ENCODE data around the gene SULT1C4. TPM values are rescaled to one million over a fixed set of nuclear protein-coding genes. Genes with fewer than 3 reads are reported as not detected.

The SULT1C4 gene
- total RNA-seq, 1 experiment from 2014 or later, result 4.3 TPM

- Mint-ChIP-seq H3K4me3 (no peak overlapping the region), H3K36me3 (peaks cover 29% of the 10 kb centered on the region), H3K27me3 (ENCODE audit: low read depth) (no peaks in the 10 kb centered on the region; the same call in 1 of the 2 replicates), H3K9me3 (peaks cover 52% of the 10 kb centered on the region), H3K27ac (no peak overlapping the region), H3K4me1 (peaks cover 23% of the 10 kb centered on the region)
- no peak for DNase-seq (ENCODE audit: low spot score)
- ATAC-seq, result no peak
- ChIA-PET CTCF (no interaction called here), POLR2A (no interaction called here)
- TF ChIP-seq PRRX2 (CRISPR knock-in tag; IDR thresholded peaks at IDR 0.05), result no peak
- TF ChIP-seq JUN (CRISPR knock-in tag; IDR thresholded peaks at IDR 0.05), result no peak
- TF ChIP-seq ATF1 (CRISPR knock-in tag; IDR thresholded peaks at IDR 0.05), result no peak
- TF ChIP-seq FOXK1 (CRISPR knock-in tag; IDR thresholded peaks at IDR 0.05), result no peak
- TF ChIP-seq ATF3 (CRISPR knock-in tag; conservative IDR thresholded peaks at IDR 0.05), result no peak
- no peak for TF ChIP-seq E2F4 (CRISPR knock-in tag; IDR thresholded peaks at IDR 0.05; ENCODE audit: borderline replicate concordance, low read depth)
- TF ChIP-seq ZNF671 (CRISPR knock-in tag; IDR thresholded peaks at IDR 0.05), result no peak
- no peak for TF ChIP-seq KAT7 (CRISPR knock-in tag; IDR thresholded peaks at IDR 0.05; ENCODE audit: borderline replicate concordance)
- no peak for TF ChIP-seq ETV6 (CRISPR knock-in tag; IDR thresholded peaks at IDR 0.05)
- no peak for TF ChIP-seq MXD4 (CRISPR knock-in tag; IDR thresholded peaks at IDR 0.05; ENCODE audit: borderline replicate concordance)
- no peak for TF ChIP-seq ZMAT4 (CRISPR knock-in tag; IDR thresholded peaks at IDR 0.05)
Observed at GRCh38 chr2:108407864-108408729, 30.3 kb downstream of the SULT1C4 start.

- peaks cover 17% of the 10 kb centered on the region for H3K36me3 Mint-ChIP-seq
Observed at GRCh38 chr2:108409768-108410167, 32.0 kb downstream of the SULT1C4 start.

More at GRCh38 chr2:108409768-108410167, 32.0 kb downstream of the SULT1C4 start:
- no peak overlapping the region for H3K4me3 Mint-ChIP-seq
- POLR2A ChIA-PET, result no interaction called here
- H3K27me3 Mint-ChIP-seq (ENCODE audit: low read depth), result no peaks in the 10 kb centered on the region; the same call in 1 of the 2 replicates
- TF ChIP-seq ZNF317 (CRISPR knock-in tag; IDR thresholded peaks at IDR 0.05; ENCODE audit: borderline replicate concordance, low read depth), result no peak
- no peak for TF ChIP-seq SMAD4 (CRISPR knock-in tag; IDR thresholded peaks at IDR 0.05)
- no peak for TF ChIP-seq E2F5 (CRISPR knock-in tag; IDR thresholded peaks at IDR 0.05)
- TF ChIP-seq IRF1 (CRISPR knock-in tag; IDR thresholded peaks at IDR 0.05), result no peak
- no peak for TF ChIP-seq FOXJ3 (CRISPR knock-in tag; IDR thresholded peaks at IDR 0.05; ENCODE audit: borderline replicate concordance)
- no peak for TF ChIP-seq TP53 (CRISPR knock-in tag; IDR thresholded peaks at IDR 0.05)
- no peak for TF ChIP-seq HMGA2 (CRISPR knock-in tag; IDR thresholded peaks at IDR 0.05)
- TF ChIP-seq EMX1 (CRISPR knock-in tag; IDR thresholded peaks at IDR 0.05), result no peak
- TF ChIP-seq TEAD4 (CRISPR knock-in tag; IDR thresholded peaks at IDR 0.05), result no peak
- TF ChIP-seq ZNF281 (CRISPR knock-in tag; IDR thresholded peaks at IDR 0.05), result no peak
- no peak for TF ChIP-seq AFF4 (CRISPR knock-in tag; IDR thresholded peaks at IDR 0.05; ENCODE audit: borderline replicate concordance)
- TF ChIP-seq ZNF396 (CRISPR knock-in tag; IDR thresholded peaks at IDR 0.05; ENCODE audit: borderline replicate concordance), result no peak
- peaks cover 40% of the 10 kb centered on the region for H3K9me3 Mint-ChIP-seq
- ATAC-seq (no peak), DNase-seq (ENCODE audit: low spot score) (no peak)
- CTCF ChIA-PET, result no interaction called here
- peaks cover 8% of the 10 kb centered on the region for H3K4me1 Mint-ChIP-seq
- no peak overlapping the region for H3K27ac Mint-ChIP-seq

Measured in WTC11 (cell line).